ENCODE measurements around the gene DDT.
"Not testable (repeated sequence)": the region's sequence is repeated elsewhere in the genome, so short reads cannot be mapped to it uniquely, and the experiment has no call there.

Gene DDT

DNA sequence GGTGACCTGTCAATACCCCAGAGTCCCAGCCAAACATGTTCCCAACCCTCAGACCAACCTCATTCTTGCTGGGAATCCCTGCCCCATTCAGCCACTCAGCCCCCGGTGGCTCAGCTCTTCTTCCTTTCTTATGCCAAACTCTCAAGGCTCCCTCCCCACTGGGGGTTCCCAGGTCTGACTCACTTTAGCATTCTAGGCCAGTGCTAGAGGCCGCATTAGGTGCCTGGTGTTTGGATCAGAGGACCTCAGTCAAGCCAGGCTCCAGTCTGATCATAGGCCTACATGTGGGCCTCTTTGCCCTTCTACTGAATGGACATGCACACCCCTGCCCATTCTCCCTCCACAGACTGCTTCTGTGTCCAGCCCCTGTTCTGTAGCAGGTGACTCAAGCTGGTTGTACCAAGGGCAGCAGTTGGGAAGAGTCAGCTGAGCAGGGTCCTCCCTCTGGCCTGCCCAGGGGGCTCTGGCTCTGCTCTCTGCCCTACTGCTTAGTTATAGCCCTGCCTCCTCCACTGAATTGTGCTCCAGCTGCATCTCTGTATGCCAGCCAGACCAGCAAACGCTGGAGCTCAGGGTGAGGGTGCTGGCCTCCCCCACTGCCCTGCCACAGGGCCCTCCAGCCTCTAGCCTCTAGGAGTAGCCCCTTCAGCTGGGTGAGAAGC, 15.5 kb upstream of the DDT start:
- H3K4me3 ChIP-seq (ENCODE audit: low read length); H3K9me3 ChIP-seq (ENCODE audit: control insufficient read depth, insufficient read depth, low read length); H3K36me3 ChIP-seq (ENCODE audit: control insufficient read depth, insufficient read depth, low read length); H3K4me1 ChIP-seq (ENCODE audit: control insufficient read depth, insufficient read depth, low read length); H3K27me3 ChIP-seq (ENCODE audit: control insufficient read depth, insufficient read depth, low read length); DNase-seq (ENCODE audit: low read depth, low spot score); H3K27ac ChIP-seq (ENCODE audit: low read length): not testable (repeated sequence)
- WGBS (ENCODE audit: insufficient coverage, insufficient read length), result no CpG with 5 or more reads among the region's 3 CpGs

DNA sequence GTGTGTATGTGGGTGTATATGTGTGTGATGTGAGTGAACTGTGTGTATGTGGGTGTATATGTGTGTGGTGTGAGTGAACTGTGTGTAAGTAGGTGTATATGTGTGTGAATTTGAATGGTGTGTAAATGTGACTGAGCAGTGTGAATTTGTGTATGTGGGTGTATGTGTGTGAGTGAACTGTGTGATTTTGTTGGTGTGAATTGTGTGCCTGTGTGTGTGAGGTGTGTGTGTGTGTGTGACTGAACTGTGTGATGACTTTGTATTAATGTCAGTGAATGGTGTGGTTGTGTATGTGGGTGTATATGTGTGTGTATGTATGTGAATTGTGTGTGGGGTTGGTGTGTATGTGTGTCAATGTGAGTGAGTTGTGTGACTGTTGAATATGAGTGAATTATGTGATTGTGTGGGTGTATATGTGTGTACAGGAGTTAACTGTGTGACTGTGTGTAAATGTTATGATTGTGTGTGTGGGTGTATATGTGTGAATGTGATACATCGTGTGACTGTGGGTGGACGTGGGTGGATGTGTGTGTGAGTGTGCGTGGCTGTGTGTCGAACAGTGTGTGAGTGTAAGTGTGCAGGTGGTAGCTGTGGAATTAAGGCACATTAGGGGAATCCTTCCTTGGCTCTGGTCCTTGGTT, 12.4 kb upstream of the DDT start:
- WGBS (ENCODE audit: insufficient coverage, insufficient read length), result 100% methylated on average over 3 of the region's 4 CpGs
- DNase-seq (ENCODE audit: low read depth, low spot score); H3K9me3 ChIP-seq (ENCODE audit: control insufficient read depth, insufficient read depth, low read length); H3K36me3 ChIP-seq (ENCODE audit: control insufficient read depth, insufficient read depth, low read length); H3K4me3 ChIP-seq (ENCODE audit: low read length); H3K4me1 ChIP-seq (ENCODE audit: control insufficient read depth, insufficient read depth, low read length); H3K27me3 ChIP-seq (ENCODE audit: control insufficient read depth, insufficient read depth, low read length); H3K27ac ChIP-seq (ENCODE audit: low read length): not testable (repeated sequence)

- not testable (repeated sequence) for H3K27me3 ChIP-seq (ENCODE audit: control insufficient read depth, insufficient read depth, low read length); H3K36me3 ChIP-seq (ENCODE audit: control insufficient read depth, insufficient read depth, low read length); H3K4me3 ChIP-seq (ENCODE audit: low read length); H3K27ac ChIP-seq (ENCODE audit: low read length); H3K4me1 ChIP-seq (ENCODE audit: control insufficient read depth, insufficient read depth, low read length); H3K9me3 ChIP-seq (ENCODE audit: control insufficient read depth, insufficient read depth, low read length); DNase-seq (ENCODE audit: low read depth, low spot score)
- WGBS (ENCODE audit: insufficient coverage, insufficient read length), result 100% methylated on average over 1 of the region's 8 CpGs
Observed at GRCh38 chr22:23986089-23986488, 11.8 kb upstream of the DDT start.

GRCh38 chr22:23984430-23984829, 10.2 kb upstream of the DDT start:
- WGBS (ENCODE audit: insufficient coverage, insufficient read length), result no CpG with 5 or more reads among the region's 6 CpGs
- H3K4me1 ChIP-seq (ENCODE audit: control insufficient read depth, insufficient read depth, low read length), result no peaks in the 10 kb centered on the region
- no peaks in the 10 kb centered on the region for H3K27me3 ChIP-seq (ENCODE audit: control insufficient read depth, insufficient read depth, low read length)
- no peak for DNase-seq (ENCODE audit: low read depth, low spot score)
- no peak overlapping the region for H3K4me3 ChIP-seq (ENCODE audit: low read length)
- H3K27ac ChIP-seq (ENCODE audit: low read length), result no peak overlapping the region
- no peaks in the 10 kb centered on the region for H3K36me3 ChIP-seq (ENCODE audit: control insufficient read depth, insufficient read depth, low read length)
- no peaks in the 10 kb centered on the region for H3K9me3 ChIP-seq (ENCODE audit: control insufficient read depth, insufficient read depth, low read length)

DNA sequence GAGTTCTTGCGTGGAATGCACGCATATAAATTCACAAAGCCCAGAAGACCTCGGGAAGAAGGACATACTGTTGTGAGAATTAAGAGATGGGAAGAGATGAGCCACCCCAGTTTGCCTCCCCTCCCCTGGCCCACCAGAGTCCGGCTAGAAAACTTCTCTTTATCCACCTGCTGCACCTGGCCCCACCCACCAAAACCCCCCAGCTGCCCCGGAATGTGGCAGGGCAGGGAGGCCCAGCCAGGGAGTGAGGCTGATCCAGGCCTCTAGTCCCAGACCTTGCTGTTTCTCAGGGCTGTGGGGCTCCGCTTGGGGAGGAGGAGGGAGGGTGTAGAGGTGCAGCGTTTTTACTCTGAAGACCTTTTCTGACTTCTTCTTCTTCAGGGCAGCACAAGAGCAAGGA, 6.3 kb upstream of the DDT start:
- not testable (repeated sequence) for H3K36me3 ChIP-seq (ENCODE audit: control insufficient read depth, insufficient read depth, low read length); H3K4me3 ChIP-seq (ENCODE audit: low read length); H3K27me3 ChIP-seq (ENCODE audit: control insufficient read depth, insufficient read depth, low read length); H3K4me1 ChIP-seq (ENCODE audit: control insufficient read depth, insufficient read depth, low read length); H3K9me3 ChIP-seq (ENCODE audit: control insufficient read depth, insufficient read depth, low read length); DNase-seq (ENCODE audit: low read depth, low spot score); H3K27ac ChIP-seq (ENCODE audit: low read length)
- no CpG with 5 or more reads among the region's 7 CpGs for WGBS (ENCODE audit: insufficient coverage, insufficient read length)

DNA sequence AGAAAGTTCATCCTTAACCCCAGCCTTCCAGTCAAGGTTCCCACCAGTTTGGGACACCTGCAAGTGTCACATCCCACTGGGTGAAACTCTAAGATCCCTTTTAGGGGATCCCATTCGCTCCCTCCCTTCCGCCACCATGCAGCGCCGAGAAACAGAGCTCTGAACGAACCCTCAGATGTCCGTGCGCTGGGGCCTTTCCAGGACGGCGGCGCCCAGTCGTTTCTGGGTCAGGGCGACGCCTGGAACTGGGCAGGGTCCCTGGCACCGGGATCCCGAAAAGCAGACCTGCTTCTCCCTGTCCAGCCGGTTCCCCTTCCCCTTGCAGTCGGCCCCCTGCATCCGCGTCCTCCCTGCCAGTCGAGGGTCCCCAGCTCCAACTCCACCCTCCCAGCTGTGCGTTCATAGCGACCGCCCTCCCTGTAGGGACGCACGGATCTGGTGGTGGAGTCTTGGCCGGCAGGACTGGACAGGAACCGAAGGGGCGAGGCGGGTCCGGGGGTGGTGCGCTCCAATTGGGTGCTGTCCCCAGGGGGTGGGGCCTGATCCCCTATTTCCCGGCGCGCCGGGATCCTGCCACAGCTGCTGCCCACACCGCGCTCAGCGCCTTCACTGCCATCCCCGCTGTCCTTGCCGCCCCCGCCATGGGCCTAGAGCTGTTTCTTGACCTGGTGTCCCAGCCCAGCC, 5.5 kb upstream of the DDT start, which contains the start of gene GSTT2:
GSTT2 (plus strand) TSS at position 578 of the 684 bp plus-strand sequence.
- H3K9me3 ChIP-seq (ENCODE audit: control insufficient read depth, insufficient read depth, low read length); H3K36me3 ChIP-seq (ENCODE audit: control insufficient read depth, insufficient read depth, low read length); H3K4me3 ChIP-seq (ENCODE audit: low read length); DNase-seq (ENCODE audit: low read depth, low spot score); H3K4me1 ChIP-seq (ENCODE audit: control insufficient read depth, insufficient read depth, low read length); H3K27me3 ChIP-seq (ENCODE audit: control insufficient read depth, insufficient read depth, low read length); H3K27ac ChIP-seq (ENCODE audit: low read length): not testable (repeated sequence)
- no CpG with 5 or more reads among the region's 41 CpGs for WGBS (ENCODE audit: insufficient coverage, insufficient read length)

DNA sequence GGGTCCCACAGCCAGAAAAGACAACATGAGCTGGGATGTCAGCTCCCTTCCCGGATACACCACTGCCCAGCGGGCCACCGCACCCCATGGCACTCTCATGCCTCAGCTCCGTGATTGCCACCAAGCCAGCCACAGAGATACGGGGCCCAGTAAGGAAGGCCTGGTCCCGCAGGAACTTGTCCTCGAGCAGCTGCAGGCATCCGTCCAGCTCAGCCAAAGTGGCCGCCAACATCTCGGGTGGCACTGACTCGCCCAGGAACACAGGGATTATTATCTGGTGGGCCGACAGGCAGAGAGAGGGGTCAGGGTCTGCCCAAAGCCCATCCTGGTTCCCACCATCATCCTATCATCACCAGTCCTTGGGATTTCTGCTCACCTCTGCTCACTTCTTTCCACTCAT, 3.1 kb upstream of the DDT start:
- H3K9me3 ChIP-seq (ENCODE audit: control insufficient read depth, insufficient read depth, low read length); H3K4me3 ChIP-seq (ENCODE audit: low read length); H3K4me1 ChIP-seq (ENCODE audit: control insufficient read depth, insufficient read depth, low read length); H3K27ac ChIP-seq (ENCODE audit: low read length); DNase-seq (ENCODE audit: low read depth, low spot score); H3K36me3 ChIP-seq (ENCODE audit: control insufficient read depth, insufficient read depth, low read length); H3K27me3 ChIP-seq (ENCODE audit: control insufficient read depth, insufficient read depth, low read length): not testable (repeated sequence)
- WGBS (ENCODE audit: insufficient coverage, insufficient read length), result no CpG with 5 or more reads among the region's 12 CpGs

GRCh38 chr22:23974836-23975352, 653 bp upstream of the DDT start:
- WGBS (ENCODE audit: insufficient coverage, insufficient read length), result no CpG with 5 or more reads among the region's 27 CpGs
- H3K36me3 ChIP-seq (ENCODE audit: control insufficient read depth, insufficient read depth, low read length); H3K4me1 ChIP-seq (ENCODE audit: control insufficient read depth, insufficient read depth, low read length); DNase-seq (ENCODE audit: low read depth, low spot score); H3K27ac ChIP-seq (ENCODE audit: low read length); H3K27me3 ChIP-seq (ENCODE audit: control insufficient read depth, insufficient read depth, low read length); H3K4me3 ChIP-seq (ENCODE audit: low read length); H3K9me3 ChIP-seq (ENCODE audit: control insufficient read depth, insufficient read depth, low read length): not testable (repeated sequence)

- not testable (repeated sequence) for DNase-seq (ENCODE audit: low read depth, low spot score); H3K4me3 ChIP-seq (ENCODE audit: low read length)
- WGBS (ENCODE audit: insufficient coverage, insufficient read length), result no CpG with 5 or more reads among the region's 3 CpGs
Observed at GRCh38 chr22:23971927-23972326, 2.3 kb downstream of the DDT start.

GRCh38 chr22:23970816-23971486, 3.3 kb downstream of the DDT start:
- Histone ChIP-seq H3K36me3 (ENCODE audit: control insufficient read depth, insufficient read depth, low read length) (peaks cover 9% of the 10 kb centered on the region; the same call in 1 of the 2 replicates), H3K4me3 (ENCODE audit: low read length) (no peak overlapping the region), H3K4me1 (ENCODE audit: control insufficient read depth, insufficient read depth, low read length) (no peaks in the 10 kb centered on the region), H3K9me3 (ENCODE audit: control insufficient read depth, insufficient read depth, low read length) (no peaks in the 10 kb centered on the region), H3K27me3 (ENCODE audit: control insufficient read depth, insufficient read depth, low read length) (no peaks in the 10 kb centered on the region), H3K27ac (ENCODE audit: low read length) (no peak overlapping the region)
- WGBS (ENCODE audit: insufficient coverage, insufficient read length), result no CpG with 5 or more reads among the region's 6 CpGs
- no peak for DNase-seq (ENCODE audit: low read depth, low spot score)

More at GRCh38 chr22:23971927-23972326, 2.3 kb downstream of the DDT start:
- not testable (repeated sequence) for H3K4me1 ChIP-seq (ENCODE audit: control insufficient read depth, insufficient read depth, low read length); H3K27ac ChIP-seq (ENCODE audit: low read length); H3K9me3 ChIP-seq (ENCODE audit: control insufficient read depth, insufficient read depth, low read length); H3K36me3 ChIP-seq (ENCODE audit: control insufficient read depth, insufficient read depth, low read length); H3K27me3 ChIP-seq (ENCODE audit: control insufficient read depth, insufficient read depth, low read length)
